SK-N-SH treated with all-trans-retinoic acid at 6 μM for 48 hours (cell line): ENCODE measurements around the gene BDNF.

Experiments
- ATAC-seq: fragments of 200-7000 bp; cut with Tn5 transposase; 3 replicates; pipeline ENCODE4 v1.9.1; 2020; ENCODE audit warnings: mild to moderate bottlenecking, moderate library complexity
- ARNTL ChIP-seq: fragments of 450-650 bp; formaldehyde crosslinking; IDR thresholded peaks from 2 replicates; pipeline ENCODE4 v1.5.0; 2020; ENCODE audit warnings: low read depth, mild to moderate bottlenecking, moderate library complexity, borderline replicate concordance
- BACH2 ChIP-seq: fragments of 250-450 bp; sonication (Bioruptor Pico); IDR thresholded peaks from 2 replicates; pipeline ENCODE4 v1.9.0; 2021; ENCODE audit warnings: mild to moderate bottlenecking, borderline replicate concordance
- CSDC2 ChIP-seq: fragments of 250-450 bp; sonication (Bioruptor Pico); IDR thresholded peaks from 2 replicates; pipeline ENCODE4 v1.5.0; 2020; ENCODE audit warnings: mild to moderate bottlenecking, moderate library complexity
- ESRRG ChIP-seq: fragments of 250-450 bp; sonication (Bioruptor Pico); IDR thresholded peaks from 2 replicates; pipeline ENCODE4 v1.6.1; 2021; ENCODE audit warnings: mild to moderate bottlenecking
- GLIS3 ChIP-seq: fragments of 250-450 bp; sonication (Bioruptor Pico); IDR thresholded peaks from 2 replicates; pipeline ENCODE4 v1.5.0; 2020; ENCODE audit warnings: mild to moderate bottlenecking, moderate library complexity
- ISL1 ChIP-seq: fragments of 250-450 bp; sonication (Bioruptor Pico); IDR thresholded peaks from 2 replicates; pipeline ENCODE4 v2.1.2; 2022; ENCODE audit warnings: mild to moderate bottlenecking, moderate library complexity
- PPARA ChIP-seq: fragments of 250-450 bp; sonication (Bioruptor Pico); IDR thresholded peaks from 2 replicates; pipeline ENCODE4 v1.5.0; 2020; ENCODE audit warnings: mild to moderate bottlenecking, borderline replicate concordance
- RARB ChIP-seq: fragments of 250-450 bp; sonication (Bioruptor Pico); IDR thresholded peaks from 2 replicates; pipeline ENCODE4 v1.8.0; 2021; ENCODE audit warnings: mild to moderate bottlenecking, moderate library complexity
- SNAI2 ChIP-seq: fragments of 250-450 bp; sonication (Bioruptor Pico); IDR thresholded peaks from 2 replicates; pipeline ENCODE4 v1.5.0; 2020; ENCODE audit warnings: mild to moderate bottlenecking, moderate library complexity
- TCF4 ChIP-seq: fragments of 250-450 bp; sonication (Bioruptor Pico); IDR thresholded peaks from 2 replicates; pipeline ENCODE4 v1.8.0; 2021; ENCODE audit warnings: mild to moderate bottlenecking, moderate library complexity, borderline replicate concordance
- TOX ChIP-seq: fragments of 250-450 bp; sonication (Bioruptor Pico); IDR thresholded peaks from 2 replicates; pipeline ENCODE4 v1.8.0; 2021; ENCODE audit warnings: mild to moderate bottlenecking, moderate library complexity, borderline replicate concordance
- ZC3H10 ChIP-seq: fragments of 250-450 bp; sonication (Bioruptor Pico); IDR thresholded peaks from 2 replicates; pipeline ENCODE4 v1.5.1; 2021; ENCODE audit warnings: mild to moderate bottlenecking, moderate library complexity
- ZFP3 ChIP-seq: fragments of 250-450 bp; sonication (Bioruptor Pico); IDR thresholded peaks from 2 replicates; pipeline ENCODE4 v1.5.0; 2020; ENCODE audit warnings: mild to moderate bottlenecking, moderate library complexity
- ZNF565 ChIP-seq: fragments of 450-650 bp; formaldehyde crosslinking; conservative IDR thresholded peaks from 2 replicates; pipeline ENCODE4 v1.5.0; 2020; ENCODE audit warnings: low read depth, mild to moderate bottlenecking, moderate library complexity
- ZNF70 ChIP-seq: fragments of 450-650 bp; formaldehyde crosslinking; IDR thresholded peaks from 2 replicates; pipeline ENCODE4 v1.5.0; 2020; ENCODE audit warnings: mild to moderate bottlenecking, moderate library complexity
- ZNF8 ChIP-seq: fragments of 450-650 bp; formaldehyde crosslinking; IDR thresholded peaks from 2 replicates; pipeline ENCODE4 v1.5.0; 2020; ENCODE audit warnings: mild to moderate bottlenecking, moderate library complexity
- TF ChIP-seq, protein P1 (sequence below): fragments of 250-450 bp; sonication (Bioruptor Pico); IDR thresholded peaks from 2 replicates; pipeline ENCODE4 v1.8.0; 2020; ENCODE audit warnings: mild to moderate bottlenecking, moderate library complexity, borderline replicate concordance
- TF ChIP-seq, protein P2 (sequence below): fragments of 250-450 bp; sonication (Bioruptor Pico); IDR thresholded peaks from 2 replicates; pipeline ENCODE4 v1.5.0; 2020; ENCODE audit warnings: mild to moderate bottlenecking, moderate library complexity
- TF ChIP-seq, protein P3 (sequence below): fragments of 250-450 bp; sonication (Bioruptor Pico); IDR thresholded peaks from 2 replicates; pipeline ENCODE4 v1.8.0; 2021; ENCODE audit warnings: low read depth, mild to moderate bottlenecking, moderate library complexity, borderline replicate concordance
- TF ChIP-seq, protein P4 (sequence below): fragments of 250-450 bp; sonication (Bioruptor Pico); IDR thresholded peaks from 2 replicates; pipeline ENCODE4 v1.5.1; 2021; ENCODE audit warnings: mild to moderate bottlenecking, moderate library complexity

Gene BDNF

DNA sequence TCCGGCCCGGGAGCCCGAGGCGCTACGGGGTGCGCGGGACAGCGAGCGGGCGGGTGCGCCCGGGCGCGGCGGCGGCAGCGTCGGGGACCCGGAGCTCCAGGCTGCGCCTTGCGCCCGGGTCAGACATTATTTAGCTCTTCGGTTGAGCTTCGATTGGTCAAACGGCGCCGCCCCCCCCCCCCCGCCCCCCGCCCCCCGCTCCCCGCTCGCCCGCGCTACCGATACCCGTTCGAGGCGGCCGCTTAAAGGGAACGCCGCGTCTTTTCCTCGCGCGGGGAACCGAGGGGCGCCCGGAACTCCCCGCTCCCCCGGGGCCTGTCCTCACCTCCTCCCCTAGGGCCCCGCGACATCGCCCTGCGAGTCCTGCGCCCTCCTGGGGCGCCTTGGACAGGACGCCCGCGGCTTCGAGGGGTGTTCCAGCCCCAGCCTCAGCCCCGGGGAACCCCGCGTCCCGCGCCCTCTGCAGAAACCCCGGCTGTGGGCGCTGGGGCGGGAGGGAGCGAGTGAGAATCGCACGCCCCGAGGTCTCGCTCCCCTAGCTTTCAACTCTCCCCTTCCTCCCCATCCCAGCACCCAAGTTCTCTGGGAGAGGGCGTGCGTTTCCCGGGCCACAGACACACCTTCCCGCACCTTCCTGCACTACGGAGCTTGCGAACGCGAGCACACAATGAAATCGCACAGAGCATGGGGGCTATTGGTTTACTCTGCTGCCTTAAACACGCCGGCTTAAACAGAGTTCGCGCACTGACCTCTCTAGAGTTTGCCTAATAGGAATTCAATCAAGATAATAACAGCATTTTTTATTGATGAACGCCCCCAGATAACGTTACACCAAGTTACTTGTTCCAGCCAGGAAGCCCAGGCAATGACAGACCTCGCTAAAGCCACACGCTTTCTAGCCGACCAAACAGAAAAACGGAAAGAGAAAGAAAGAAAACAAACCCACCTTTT, at the start of gene BDNF:
BDNF (minus strand) TSS at position 105 of the 951 bp plus-strand sequence. CDS start 41,891 bp downstream, outside the sequence.
- TF ChIP-seq, protein P1, sequence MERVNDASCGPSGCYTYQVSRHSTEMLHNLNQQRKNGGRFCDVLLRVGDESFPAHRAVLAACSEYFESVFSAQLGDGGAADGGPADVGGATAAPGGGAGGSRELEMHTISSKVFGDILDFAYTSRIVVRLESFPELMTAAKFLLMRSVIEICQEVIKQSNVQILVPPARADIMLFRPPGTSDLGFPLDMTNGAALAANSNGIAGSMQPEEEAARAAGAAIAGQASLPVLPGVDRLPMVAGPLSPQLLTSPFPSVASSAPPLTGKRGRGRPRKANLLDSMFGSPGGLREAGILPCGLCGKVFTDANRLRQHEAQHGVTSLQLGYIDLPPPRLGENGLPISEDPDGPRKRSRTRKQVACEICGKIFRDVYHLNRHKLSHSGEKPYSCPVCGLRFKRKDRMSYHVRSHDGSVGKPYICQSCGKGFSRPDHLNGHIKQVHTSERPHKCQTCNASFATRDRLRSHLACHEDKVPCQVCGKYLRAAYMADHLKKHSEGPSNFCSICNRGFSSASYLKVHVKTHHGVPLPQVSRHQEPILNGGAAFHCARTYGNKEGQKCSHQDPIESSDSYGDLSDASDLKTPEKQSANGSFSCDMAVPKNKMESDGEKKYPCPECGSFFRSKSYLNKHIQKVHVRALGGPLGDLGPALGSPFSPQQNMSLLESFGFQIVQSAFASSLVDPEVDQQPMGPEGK (CRISPR knock-in tag): no peak
- TF ChIP-seq ZNF565 (CRISPR knock-in tag): no peak
- TF ChIP-seq BACH2: no peak
- no peak for TF ChIP-seq RARB (CRISPR knock-in tag)
- no peak for TF ChIP-seq ZNF8
- TF ChIP-seq, protein P2, sequence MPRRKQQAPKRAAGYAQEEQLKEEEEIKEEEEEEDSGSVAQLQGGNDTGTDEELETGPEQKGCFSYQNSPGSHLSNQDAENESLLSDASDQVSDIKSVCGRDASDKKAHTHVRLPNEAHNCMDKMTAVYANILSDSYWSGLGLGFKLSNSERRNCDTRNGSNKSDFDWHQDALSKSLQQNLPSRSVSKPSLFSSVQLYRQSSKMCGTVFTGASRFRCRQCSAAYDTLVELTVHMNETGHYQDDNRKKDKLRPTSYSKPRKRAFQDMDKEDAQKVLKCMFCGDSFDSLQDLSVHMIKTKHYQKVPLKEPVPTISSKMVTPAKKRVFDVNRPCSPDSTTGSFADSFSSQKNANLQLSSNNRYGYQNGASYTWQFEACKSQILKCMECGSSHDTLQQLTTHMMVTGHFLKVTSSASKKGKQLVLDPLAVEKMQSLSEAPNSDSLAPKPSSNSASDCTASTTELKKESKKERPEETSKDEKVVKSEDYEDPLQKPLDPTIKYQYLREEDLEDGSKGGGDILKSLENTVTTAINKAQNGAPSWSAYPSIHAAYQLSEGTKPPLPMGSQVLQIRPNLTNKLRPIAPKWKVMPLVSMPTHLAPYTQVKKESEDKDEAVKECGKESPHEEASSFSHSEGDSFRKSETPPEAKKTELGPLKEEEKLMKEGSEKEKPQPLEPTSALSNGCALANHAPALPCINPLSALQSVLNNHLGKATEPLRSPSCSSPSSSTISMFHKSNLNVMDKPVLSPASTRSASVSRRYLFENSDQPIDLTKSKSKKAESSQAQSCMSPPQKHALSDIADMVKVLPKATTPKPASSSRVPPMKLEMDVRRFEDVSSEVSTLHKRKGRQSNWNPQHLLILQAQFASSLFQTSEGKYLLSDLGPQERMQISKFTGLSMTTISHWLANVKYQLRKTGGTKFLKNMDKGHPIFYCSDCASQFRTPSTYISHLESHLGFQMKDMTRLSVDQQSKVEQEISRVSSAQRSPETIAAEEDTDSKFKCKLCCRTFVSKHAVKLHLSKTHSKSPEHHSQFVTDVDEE (CRISPR knock-in tag): no peak
- no peak for TF ChIP-seq ZFP3 (CRISPR knock-in tag)
- TF ChIP-seq, protein P3, sequence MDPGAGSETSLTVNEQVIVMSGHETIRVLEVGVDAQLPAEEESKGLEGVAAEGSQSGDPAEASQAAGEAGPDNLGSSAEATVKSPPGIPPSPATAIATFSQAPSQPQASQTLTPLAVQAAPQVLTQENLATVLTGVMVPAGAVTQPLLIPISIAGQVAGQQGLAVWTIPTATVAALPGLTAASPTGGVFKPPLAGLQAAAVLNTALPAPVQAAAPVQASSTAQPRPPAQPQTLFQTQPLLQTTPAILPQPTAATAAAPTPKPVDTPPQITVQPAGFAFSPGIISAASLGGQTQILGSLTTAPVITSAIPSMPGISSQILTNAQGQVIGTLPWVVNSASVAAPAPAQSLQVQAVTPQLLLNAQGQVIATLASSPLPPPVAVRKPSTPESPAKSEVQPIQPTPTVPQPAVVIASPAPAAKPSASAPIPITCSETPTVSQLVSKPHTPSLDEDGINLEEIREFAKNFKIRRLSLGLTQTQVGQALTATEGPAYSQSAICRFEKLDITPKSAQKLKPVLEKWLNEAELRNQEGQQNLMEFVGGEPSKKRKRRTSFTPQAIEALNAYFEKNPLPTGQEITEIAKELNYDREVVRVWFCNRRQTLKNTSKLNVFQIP: no peak
- TF ChIP-seq, protein P4, sequence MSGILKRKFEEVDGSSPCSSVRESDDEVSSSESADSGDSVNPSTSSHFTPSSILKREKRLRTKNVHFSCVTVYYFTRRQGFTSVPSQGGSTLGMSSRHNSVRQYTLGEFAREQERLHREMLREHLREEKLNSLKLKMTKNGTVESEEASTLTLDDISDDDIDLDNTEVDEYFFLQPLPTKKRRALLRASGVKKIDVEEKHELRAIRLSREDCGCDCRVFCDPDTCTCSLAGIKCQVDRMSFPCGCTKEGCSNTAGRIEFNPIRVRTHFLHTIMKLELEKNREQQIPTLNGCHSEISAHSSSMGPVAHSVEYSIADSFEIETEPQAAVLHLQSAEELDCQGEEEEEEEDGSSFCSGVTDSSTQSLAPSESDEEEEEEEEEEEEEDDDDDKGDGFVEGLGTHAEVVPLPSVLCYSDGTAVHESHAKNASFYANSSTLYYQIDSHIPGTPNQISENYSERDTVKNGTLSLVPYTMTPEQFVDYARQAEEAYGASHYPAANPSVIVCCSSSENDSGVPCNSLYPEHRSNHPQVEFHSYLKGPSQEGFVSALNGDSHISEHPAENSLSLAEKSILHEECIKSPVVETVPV (CRISPR knock-in tag): no peak
- no peak for TF ChIP-seq ZC3H10 (CRISPR knock-in tag)
- no peak for TF ChIP-seq CSDC2
- no peak for TF ChIP-seq GLIS3
- peak; percentile 66 for ATAC-seq

DNA sequence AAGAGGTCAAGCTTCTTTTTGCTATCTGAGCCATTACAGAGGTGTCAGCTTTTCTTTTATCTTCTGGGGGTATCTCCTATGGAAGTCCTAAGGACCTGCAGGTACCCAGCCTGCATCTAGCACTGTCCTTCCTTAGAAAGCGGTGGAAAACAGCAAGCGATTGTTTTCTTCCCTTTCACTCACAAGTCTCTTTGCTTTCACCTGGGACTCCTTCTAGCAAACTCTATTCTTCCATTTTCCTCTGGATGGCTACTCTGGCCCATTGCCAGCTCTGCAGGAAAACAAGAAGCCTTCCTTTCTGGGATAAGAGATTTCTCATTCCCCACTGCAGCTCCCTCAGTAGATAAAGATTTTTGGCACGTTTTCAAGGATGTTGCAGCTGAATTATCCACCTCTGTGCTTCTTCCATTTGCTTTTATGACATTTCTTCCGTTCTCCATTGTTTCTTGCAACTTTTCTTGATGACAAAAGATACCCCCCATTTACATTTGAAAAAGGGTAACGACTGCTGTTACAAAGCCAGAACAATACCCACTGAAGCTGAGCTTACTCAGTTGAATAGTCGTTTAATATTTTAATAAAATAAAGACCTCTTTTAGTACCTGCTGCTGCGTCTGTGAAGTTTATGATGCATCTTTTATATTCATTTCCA, 40.2 kb upstream of the BDNF start:
- TF ChIP-seq SNAI2 (CRISPR knock-in tag) (no peak), ISL1 (CRISPR knock-in tag) (no peak), ESRRG (CRISPR knock-in tag) (no peak), ZNF8 (no peak), ZFP3 (CRISPR knock-in tag) (no peak), BACH2 (no peak), TCF4 (CRISPR knock-in tag) (no peak), ZC3H10 (CRISPR knock-in tag) (no peak), ARNTL (CRISPR knock-in tag) (no peak), PPARA (CRISPR knock-in tag) (no peak), ZNF565 (CRISPR knock-in tag) (no peak), TOX (no peak), ZNF70 (CRISPR knock-in tag) (no peak)
- TF ChIP-seq, protein P3: no peak
- TF ChIP-seq, protein P1 (CRISPR knock-in tag): no peak
- no peak for ATAC-seq
